HG03108 (cell line): ENCODE results near the gene GNAI3.

Experiments used
- ATAC-seq: cut with Tn5 transposase; IDR thresholded peaks from one replicate; pipeline ENCODE4 v1.9.1; 2021; ENCODE audit warnings: moderate library complexity; ENCODE audit not compliant: unreplicated experiment

The GNAI3 gene

GRCh38 chr1:109523706-109524105, 24.7 kb upstream of the GNAI3 start:
- ATAC-seq, result no peak

- ATAC-seq, result peak; percentile 52
These were observed 21.2 kb upstream of the GNAI3 start for GRCh38 chr1:109527098-109527811.

GRCh38 chr1:109527846-109528695, 20.3 kb upstream of the GNAI3 start:
- ATAC-seq, result no peak

- no peak for ATAC-seq
These were observed 19.7 kb upstream of the GNAI3 start for GRCh38 chr1:109528712-109529111.

- ATAC-seq, result no peak
These were observed 18.4 kb upstream of the GNAI3 start for GRCh38 chr1:109529881-109530456.

- no peak for ATAC-seq
These were observed 17.8 kb upstream of the GNAI3 start for GRCh38 chr1:109530457-109531087.

- ATAC-seq, result no peak
These were observed 17.0 kb upstream of the GNAI3 start for GRCh38 chr1:109531380-109531779.

GRCh38 chr1:109531826-109532364, 16.5 kb upstream of the GNAI3 start:
- ATAC-seq, result no peak

- peak; percentile 71 for ATAC-seq
These were observed 15.9 kb upstream of the GNAI3 start for GRCh38 chr1:109532365-109533136.

- ATAC-seq, result no peak
These were observed 14.0 kb upstream of the GNAI3 start for GRCh38 chr1:109534307-109534858.

- ATAC-seq, result no peak
These were observed 12.9 kb upstream of the GNAI3 start for GRCh38 chr1:109535481-109535880.

- no peak for ATAC-seq
These were observed 12.4 kb upstream of the GNAI3 start for GRCh38 chr1:109535971-109536491.

- no peak for ATAC-seq
These were observed 10.8 kb upstream of the GNAI3 start for GRCh38 chr1:109537450-109538178.

GRCh38 chr1:109538827-109539555, 9.4 kb upstream of the GNAI3 start:
- ATAC-seq, result no peak

- no peak for ATAC-seq
These were observed 8.7 kb upstream of the GNAI3 start, which contains the start of gene GPR61 for GRCh38 chr1:109539676-109540075. Gene GPR61, plus strand, starts transcription at chr1:109539872. Its CDS starts 3,151 bp downstream, at chr1:109543023.

GRCh38 chr1:109541102-109541501, 7.3 kb upstream of the GNAI3 start:
- ATAC-seq, result no peak

GRCh38 chr1:109542657-109543056, 5.8 kb upstream of the GNAI3 start:
- ATAC-seq, result no peak

- no peak for ATAC-seq
These were observed 5.0 kb upstream of the GNAI3 start for GRCh38 chr1:109543283-109543987.
